Measurements from ENCODE around the gene FOXP1. TPM values are rescaled to one million over a fixed set of nuclear protein-coding genes. Genes with fewer than 3 reads are reported as not detected.

FOXP1 gene
- total and polyA plus RNA-seq, 2 experiments from 2014 or later, result 37.4 to 59.9 TPM

DNA sequence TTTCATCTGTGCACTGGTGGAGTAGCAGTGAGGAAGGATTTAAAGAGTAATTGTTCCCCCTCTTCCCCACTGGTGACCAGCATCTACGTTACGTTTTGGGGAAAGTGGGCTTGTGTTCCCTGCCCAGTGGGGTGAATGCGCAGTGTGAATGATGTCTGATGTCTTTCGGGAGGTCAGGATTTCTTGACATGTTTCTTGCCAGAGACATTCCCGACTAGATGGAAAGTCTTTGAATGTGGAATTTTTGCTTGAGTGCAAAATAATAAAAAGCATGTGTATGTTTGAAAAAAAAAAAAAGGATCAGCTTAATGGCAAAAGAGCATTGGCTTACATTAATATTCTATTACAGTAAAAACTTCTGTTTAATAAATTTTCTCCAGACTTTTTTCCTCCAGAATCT is 632.2 kb downstream of the FOXP1 start:
- TF ChIP-seq EZH2 (IDR thresholded peaks at IDR 0.05; ENCODE audit: insufficient read depth, poor library complexity, severe bottlenecking) (no peak), EZH2phosphoT487 (IDR thresholded peaks at IDR 0.05; ENCODE audit: insufficient read depth, low read depth) (no peak)
- in situ Hi-C loops (cut with MboI), result no loop called here
- DNase-seq, result no peak

DNA sequence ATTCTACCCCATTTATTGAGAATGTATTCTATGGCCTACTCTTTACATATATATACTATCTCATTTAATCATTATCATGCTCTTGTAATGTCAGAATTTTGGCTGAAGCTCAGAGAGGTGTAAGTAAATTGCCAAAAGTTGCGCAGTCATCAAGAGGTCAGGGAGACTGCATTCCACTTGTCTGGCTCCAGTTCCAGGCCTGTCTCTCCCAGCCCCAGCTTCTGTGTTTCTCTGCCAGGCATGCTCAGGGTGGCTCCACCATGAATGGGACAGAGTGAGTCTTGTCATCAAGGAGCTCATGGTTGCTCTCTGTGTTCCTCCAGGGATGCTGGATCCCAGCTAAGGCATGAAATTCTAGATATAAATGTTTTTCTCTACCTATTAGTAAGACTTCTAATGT is 635.9 kb downstream of the FOXP1 start:
- no peak overlapping the region for H3K4me2 ChIP-seq (ENCODE audit: unreplicated experiment)
- no peak overlapping the region for H3K4me3 ChIP-seq
- in situ Hi-C loops (cut with MboI), result no loop called here
- no peaks in the 10 kb centered on the region for H4K20me1 ChIP-seq (ENCODE audit: insufficient read depth)
- no peaks in the 10 kb centered on the region for H3K27me3 ChIP-seq (replicated peaks; ENCODE audit: insufficient read depth)
- no peak overlapping the region for H2AFZ ChIP-seq
- H3K9ac ChIP-seq, result no peak overlapping the region
- no peak for DNase-seq
- no peaks in the 10 kb centered on the region for H3K9me2 ChIP-seq (ENCODE audit: insufficient read depth)
- no peak overlapping the region for H3K27ac ChIP-seq
- no peaks in the 10 kb centered on the region for H3K36me3 ChIP-seq (ENCODE audit: low read depth)
- no peaks in the 10 kb centered on the region for H3K9me3 ChIP-seq (ENCODE audit: low read depth)
- H3K79me2 ChIP-seq (ENCODE audit: insufficient read depth), result no peaks in the 10 kb centered on the region
- H3F3A ChIP-seq (ENCODE audit: insufficient read depth), result peaks cover 4% of the 10 kb centered on the region; the same call in 1 of the 2 replicates
- WGBS, 2 experiments (ENCODE audit: low coverage in 1 of 2, low lambda C conversion rate in 2 of 2, missing lambda C conversion rate in 2 of 2), result 56 to 80% methylated on average over 1 of the region's 1 CpG
- H3K4me1 ChIP-seq (ENCODE audit: insufficient read depth), result peaks cover 13% of the 10 kb centered on the region
- TF ChIP-seq EZH2phosphoT487 (IDR thresholded peaks at IDR 0.05; ENCODE audit: insufficient read depth, low read depth) (no peak), EZH2 (IDR thresholded peaks at IDR 0.05; ENCODE audit: insufficient read depth, poor library complexity, severe bottlenecking) (no peak)

More for the DNA sequence above, 632.2 kb downstream of the FOXP1 start:
- no peaks in the 10 kb centered on the region for H3K9me3 ChIP-seq (ENCODE audit: low read depth)
- no peak overlapping the region for H2AFZ ChIP-seq
- no peaks in the 10 kb centered on the region for H3K27me3 ChIP-seq (replicated peaks; ENCODE audit: insufficient read depth)
- no peak overlapping the region for H3K27ac ChIP-seq
- WGBS, 2 experiments (ENCODE audit: low coverage in 1 of 2, low lambda C conversion rate in 2 of 2, missing lambda C conversion rate in 2 of 2), result 44 to 48% methylated on average over 5 of the region's 5 CpGs
- 0 out of 2 replicates have a peak, but pooled peaks cover 4% of the 10 kb centered on the region for H3K36me3 ChIP-seq (ENCODE audit: low read depth)
- peaks cover 30% of the 10 kb centered on the region for H3K4me1 ChIP-seq (ENCODE audit: insufficient read depth)
- H3K9me2 ChIP-seq (ENCODE audit: insufficient read depth), result no peaks in the 10 kb centered on the region
- no peak overlapping the region for H3K4me3 ChIP-seq
- no peaks in the 10 kb centered on the region for H3K79me2 ChIP-seq (ENCODE audit: insufficient read depth)
- H3K9ac ChIP-seq, result no peak overlapping the region
- peaks cover 11% of the 10 kb centered on the region; the same call in 1 of the 2 replicates for H3F3A ChIP-seq (ENCODE audit: insufficient read depth)
- no peaks in the 10 kb centered on the region for H4K20me1 ChIP-seq (ENCODE audit: insufficient read depth)
- no peak overlapping the region for H3K4me2 ChIP-seq (ENCODE audit: unreplicated experiment)

DNA sequence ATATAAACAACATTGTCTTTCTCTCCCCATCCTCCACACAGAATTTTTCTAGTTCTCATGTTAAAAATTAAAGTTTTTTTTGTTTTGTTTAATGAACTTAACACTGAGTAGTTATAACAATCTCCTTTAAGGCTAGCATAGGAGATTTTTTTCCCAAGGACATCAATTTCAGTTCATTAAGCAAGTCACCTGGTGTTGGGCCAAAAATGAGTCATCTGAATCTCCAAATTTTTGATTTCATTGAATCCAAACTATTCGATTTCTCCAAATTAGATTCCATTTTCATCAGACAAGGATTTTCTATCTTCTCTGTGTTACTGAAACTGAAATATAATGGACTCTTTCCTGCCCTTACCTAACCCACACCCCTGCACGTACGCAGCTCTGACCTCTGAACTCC is 639.6 kb downstream of the FOXP1 start:
- WGBS, 2 experiments (ENCODE audit: low coverage in 1 of 2, low lambda C conversion rate in 2 of 2, missing lambda C conversion rate in 2 of 2), result 15 to 27% methylated on average over 3 of the region's 3 CpGs
- Histone ChIP-seq H3K9me2 (ENCODE audit: insufficient read depth) (no peaks in the 10 kb centered on the region), H3K36me3 (ENCODE audit: low read depth) (no peaks in the 10 kb centered on the region), H3K79me2 (ENCODE audit: insufficient read depth) (no peaks in the 10 kb centered on the region), H3K4me1 (ENCODE audit: insufficient read depth) (no peaks in the 10 kb centered on the region), H3F3A (ENCODE audit: insufficient read depth) (no peaks in the 10 kb centered on the region), H3K4me3 (no peak overlapping the region), H3K4me2 (ENCODE audit: unreplicated experiment) (no peak overlapping the region), H3K9ac (no peak overlapping the region), H2AFZ (no peak overlapping the region), H3K27me3 (replicated peaks; ENCODE audit: insufficient read depth) (no peaks in the 10 kb centered on the region), H4K20me1 (ENCODE audit: insufficient read depth) (no peaks in the 10 kb centered on the region), H3K9me3 (ENCODE audit: low read depth) (no peaks in the 10 kb centered on the region), H3K27ac (no peak overlapping the region)
- in situ Hi-C loops (cut with MboI), result no loop called here
- peak; percentile 52 for DNase-seq
- no peak for TF ChIP-seq EZH2phosphoT487 (IDR thresholded peaks at IDR 0.05; ENCODE audit: insufficient read depth, low read depth)
- TF ChIP-seq EZH2 (IDR thresholded peaks at IDR 0.05; ENCODE audit: insufficient read depth, poor library complexity, severe bottlenecking), result no peak

DNA sequence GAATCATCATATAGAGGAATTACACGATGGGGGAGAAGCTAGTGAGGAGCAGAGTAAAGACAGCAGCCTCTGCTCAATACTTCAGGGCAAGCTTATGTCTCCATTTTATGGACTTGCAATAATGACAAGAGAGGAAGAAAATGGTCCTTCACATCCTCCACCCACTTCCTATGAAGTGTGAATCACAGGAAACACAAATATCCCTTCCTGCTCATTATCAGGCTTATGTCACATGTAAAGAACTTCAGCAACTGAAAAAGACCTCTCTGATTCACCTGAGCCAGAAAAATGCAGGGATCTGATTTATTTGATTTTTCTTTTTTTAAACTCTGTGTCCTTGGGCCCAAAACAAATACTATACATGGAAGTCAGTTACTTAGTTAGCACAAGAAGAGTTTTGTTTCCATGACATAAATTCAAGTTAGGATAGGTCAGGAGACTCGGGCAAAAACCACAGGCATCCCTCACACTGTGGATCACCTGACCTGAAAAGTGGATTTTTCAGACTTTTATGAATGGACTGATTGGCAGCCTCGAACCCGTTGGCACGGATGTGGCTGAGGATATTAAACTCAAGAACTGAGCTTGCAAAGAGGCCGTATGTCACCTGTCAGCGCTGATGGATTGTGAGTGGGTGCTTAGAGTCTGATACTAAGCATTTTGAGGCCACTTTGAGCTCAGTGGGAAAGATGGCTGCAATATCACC is 650.3 kb downstream of the FOXP1 start:
- Histone ChIP-seq H3K9ac (no peak overlapping the region), H3K4me2 (ENCODE audit: unreplicated experiment) (no peak overlapping the region), H2AFZ (peak overlapping the region; percentile 27; the same call in 1 of the 2 replicates), H3K79me2 (ENCODE audit: insufficient read depth) (no peaks in the 10 kb centered on the region), H4K20me1 (ENCODE audit: insufficient read depth) (no peaks in the 10 kb centered on the region), H3K27me3 (replicated peaks; ENCODE audit: insufficient read depth) (no peaks in the 10 kb centered on the region), H3K4me3 (no peak overlapping the region), H3F3A (ENCODE audit: insufficient read depth) (no peaks in the 10 kb centered on the region), H3K27ac (no peak overlapping the region), H3K9me3 (ENCODE audit: low read depth) (no peaks in the 10 kb centered on the region), H3K4me1 (ENCODE audit: insufficient read depth) (peaks cover 6% of the 10 kb centered on the region), H3K36me3 (ENCODE audit: low read depth) (no peaks in the 10 kb centered on the region), H3K9me2 (ENCODE audit: insufficient read depth) (no peaks in the 10 kb centered on the region)
- WGBS, 2 experiments (ENCODE audit: low coverage in 1 of 2, low lambda C conversion rate in 2 of 2, missing lambda C conversion rate in 2 of 2), result 89 to 95% methylated on average over 7 of the region's 7 CpGs
- in situ Hi-C loops (cut with MboI), result no loop called here
- DNase-seq, result no peak
- TF ChIP-seq EZH2phosphoT487 (IDR thresholded peaks at IDR 0.05; ENCODE audit: insufficient read depth, low read depth), result no peak
- no peak for TF ChIP-seq EZH2 (IDR thresholded peaks at IDR 0.05; ENCODE audit: insufficient read depth, poor library complexity, severe bottlenecking)
